OCI-LY7 (cell line): ENCODE results near the gene CHCHD10. TPM values are rescaled to one million over a fixed set of nuclear protein-coding genes. Genes with fewer than 3 reads are reported as not detected.

Source experiments
- BruUV-seq: library from RNA; stranded (reverse); fragments of 400-500 nt; replicated peaks from 2 replicates; lab custom pipeline; 2021; lab: Mats Ljungman, UMichigan
- CTCF ChIA-PET: fragments of 300-600 bp; sonication (Branson Sonifier 250); formaldehyde crosslinking; loops from one replicate; lab custom pipeline; 2022; ENCODE audit warnings: antibody characterized with exemption; ENCODE audit not compliant: unreplicated experiment; lab: Charles Lee
- POLR2A ChIA-PET: fragments of 300-600 bp; sonication (Branson Sonifier 250); formaldehyde crosslinking; loops from one replicate; lab custom pipeline; 2022; ENCODE audit warnings: antibody characterized with exemption; lab: Charles Lee
- DNase-seq: peaks from one replicate; pipeline ENCODE4 v3.0.0-alpha.2; 2015; ENCODE audit warnings: low spot score
- H2AFZ ChIP-seq: fragments of 200-600 bp; sonication (generic), shearing (Covaris generic); 2 replicates; pipeline ENCODE4 v1.6.1; 2014; ENCODE audit warnings: mild to moderate bottlenecking, antibody characterized with exemption, low read length, moderate library complexity
- H3K27ac ChIP-seq: fragments of 200-600 bp; sonication (generic); 2 replicates; pipeline ENCODE4 v1.5.1; 2014; ENCODE audit warnings: mixed run types, low read depth, mild to moderate bottlenecking, moderate library complexity, low read length, inconsistent platforms; ENCODE audit not compliant: poor library complexity, severe bottlenecking
- H3K36me3 ChIP-seq: fragments of 200-600 bp; sonication (generic); 2 replicates; pipeline ENCODE4 v1.6.1; 2014; ENCODE audit warnings: mild to moderate bottlenecking, antibody characterized with exemption, low read length, moderate library complexity, mixed read lengths; ENCODE audit not compliant: insufficient read depth
- H3K4me1 ChIP-seq: fragments of 200-600 bp; sonication (generic); 2 replicates; pipeline ENCODE4 v1.5.1; 2014; ENCODE audit warnings: mild to moderate bottlenecking, low read length; ENCODE audit not compliant: insufficient read depth, poor library complexity, severe bottlenecking
- H3K4me2 ChIP-seq: fragments of 200-600 bp; sonication (generic); 2 replicates; pipeline ENCODE4 v1.6.1; 2014; ENCODE audit warnings: mild to moderate bottlenecking, low read length
- H3K4me3 ChIP-seq: fragments of 200-600 bp; sonication (generic); 2 replicates; pipeline ENCODE4 v1.5.1; 2014; ENCODE audit warnings: mild to moderate bottlenecking, low read depth, low read length; ENCODE audit not compliant: poor library complexity, severe bottlenecking
- H3K79me2 ChIP-seq: fragments of 200-600 bp; sonication (generic); 2 replicates; pipeline ENCODE4 v1.6.1; 2016; ENCODE audit warnings: low read depth, mild to moderate bottlenecking, low read length, moderate library complexity, mixed read lengths; ENCODE audit not compliant: insufficient read depth
- H3K9me2 ChIP-seq: fragments of 200-600 bp; sonication (generic); 2 replicates; pipeline ENCODE4 v1.6.1; 2016; ENCODE audit warnings: mild to moderate bottlenecking, low read length, mixed read lengths; ENCODE audit not compliant: insufficient read depth
- H3K9me3 ChIP-seq: fragments of 200-600 bp; sonication (generic); 2 replicates; pipeline ENCODE4 v1.6.1; 2014; ENCODE audit warnings: mild to moderate bottlenecking, mixed run types, low read length, mixed read lengths
- H4K20me1 ChIP-seq: fragments of 200-600 bp; sonication (generic); 2 replicates; pipeline ENCODE4 v1.6.1; 2014; ENCODE audit warnings: mild to moderate bottlenecking, antibody characterized with exemption, low read length, moderate library complexity, mixed read lengths; ENCODE audit not compliant: insufficient read depth
- CTCF ChIP-seq: fragments of 200-600 bp; sonication (generic); conservative IDR thresholded peaks from 2 replicates; pipeline ENCODE4 v1.5.1; 2014; ENCODE audit warnings: mild to moderate bottlenecking, antibody characterized with exemption, low read length, moderate library complexity, mixed read lengths
- EZH2phosphoT487 ChIP-seq: fragments of 200-600 bp; sonication (generic); IDR thresholded peaks from 2 replicates; pipeline ENCODE4 v1.6.1; 2018; ENCODE audit warnings: low read depth, borderline replicate concordance, mild to moderate bottlenecking, mixed run types, antibody characterized with exemption, low read length, moderate library complexity, mixed read lengths
- intact Hi-C: fragments of 100-400 bp; cut with micrococcal nuclease; formaldehyde crosslinking; loops from one replicate; pipeline ENCODE4 v1.10.0; 2022; ENCODE audit not compliant: unreplicated experiment
- total RNA-seq, 2 experiments: library from RNA; depleted of rRNA in 1 of 2; stranded (reverse); fragments of >200 nt in 1 of 2; shearing (Covaris generic) in 1 of 2; gene quantifications; 2 replicates each; pipeline ENCODE4 v1.2.3, GENCODE V29; 2014 to 2022

Gene CHCHD10
- total RNA-seq, 2 experiments from 2014 or later, result 50.8 to 252 TPM

GRCh38 chr22:23750714-23751440 is 16.9 kb downstream of the CHCHD10 start, which contains the start of gene ZNF70:
TSS of gene ZNF70 (minus strand) at chr22:23751112. CDS start at chr22:23745140, 5,972 bp downstream.
- intact Hi-C loops, result loop anchor here (1.0 to 10.0 kb wide), 3 partner anchors 34 to 816 kb away; no protein-coding TSS in a partner anchor
- peak within 1 kb of the TSS; percentile 93 for H3K4me2 ChIP-seq
- ChIA-PET POLR2A (interaction anchor here (0.6 to 1.6 kb wide), 2 partner anchors 107 to 140 kb away, joined by 5 read pairs; partner anchors contain the start of gene SLC2A11), CTCF (interaction anchor here (0.6 kb wide), 1 partner anchor 35 kb away, joined by 4 read pairs; no protein-coding TSS in a partner anchor)
- H2AFZ ChIP-seq, result peak within 1 kb of the TSS; percentile 36; the same call in 1 of the 2 replicates
- no peaks in the 10 kb centered on the region; the same call in 1 of the 2 replicates for H3K36me3 ChIP-seq
- H3K9me3 ChIP-seq, result no peaks in the 10 kb centered on the region
- H3K4me1 ChIP-seq, result peaks cover 40% of the 10 kb centered on the region
- no TSS peak for BruUV-seq
- DNase-seq, result peak; percentile 94
- peak within 1 kb of the TSS; percentile 78 for H3K4me3 ChIP-seq
- peaks cover 11% of the 10 kb centered on the region; the same call in 1 of the 2 replicates for H3K79me2 ChIP-seq
- H3K9me2 ChIP-seq, result no peaks in the 10 kb centered on the region
- H3K27ac ChIP-seq, result peak within 1 kb of the TSS; percentile 95
- TF ChIP-seq CTCF, result peak; percentile 50
- no peak for TF ChIP-seq EZH2phosphoT487
- no peaks in the 10 kb centered on the region for H4K20me1 ChIP-seq

GRCh38 chr22:23750367-23750713 is 17.4 kb downstream of the CHCHD10 start:
- no peak for TF ChIP-seq CTCF
- no peak for TF ChIP-seq EZH2phosphoT487
- intact Hi-C loops, result loop anchor here (5.0 to 10.0 kb wide), 2 partner anchors 97 to 816 kb away; no protein-coding TSS in a partner anchor
- Histone ChIP-seq H3K36me3 (no peaks in the 10 kb centered on the region; the same call in 1 of the 2 replicates), H3K9me3 (no peaks in the 10 kb centered on the region), H4K20me1 (no peaks in the 10 kb centered on the region), H3K4me3 (peak overlapping the region; percentile 78), H3K27ac (peak overlapping the region; percentile 8), H2AFZ (no peak overlapping the region), H3K4me2 (peak overlapping the region; percentile 93), H3K79me2 (peaks cover 11% of the 10 kb centered on the region; the same call in 1 of the 2 replicates), H3K9me2 (no peaks in the 10 kb centered on the region), H3K4me1 (peaks cover 35% of the 10 kb centered on the region)
- ChIA-PET POLR2A (interaction anchor here (0.6 kb wide), 2 partner anchors 22 to 139 kb away, joined by 3 to 5 read pairs; no protein-coding TSS in a partner anchor), CTCF (interaction anchor here (0.6 kb wide), 1 partner anchor 35 kb away, joined by 4 read pairs; no protein-coding TSS in a partner anchor)
- no TSS peak for BruUV-seq
- DNase-seq, result no peak
